PC-3 (cell line): ENCODE results near the gene LIN37.

Experiments used
- CTCF ChIP-seq: fragments of 300-600 bp; sonication (generic); conservative IDR thresholded peaks from 2 replicates; pipeline ENCODE4 v1.5.1; 2017; ENCODE audit warnings: antibody characterized with exemption, low read depth, mild to moderate bottlenecking, low read length
- EZH2 ChIP-seq: fragments of 300-600 bp; sonication (generic); IDR thresholded peaks from one replicate; pipeline ENCODE4 v1.6.1; 2017; ENCODE audit warnings: antibody characterized with exemption, mild to moderate bottlenecking, low read length; ENCODE audit not compliant: unreplicated experiment

GRCh38 chr19:35756377-35757230 is 8.2 kb downstream of the LIN37 start, which contains the start of gene HSPB6:
- TF ChIP-seq CTCF, result no peak
- no peak for TF ChIP-seq EZH2
